AML-193 (cell line): ENCODE data around the gene GNAI3.

Experiments used
- DNase-seq, 2 experiments: peaks; one replicate each; lab custom pipeline; 2025; lab: John Stamatoyannopoulos, UW

GNAI3 gene

DNA sequence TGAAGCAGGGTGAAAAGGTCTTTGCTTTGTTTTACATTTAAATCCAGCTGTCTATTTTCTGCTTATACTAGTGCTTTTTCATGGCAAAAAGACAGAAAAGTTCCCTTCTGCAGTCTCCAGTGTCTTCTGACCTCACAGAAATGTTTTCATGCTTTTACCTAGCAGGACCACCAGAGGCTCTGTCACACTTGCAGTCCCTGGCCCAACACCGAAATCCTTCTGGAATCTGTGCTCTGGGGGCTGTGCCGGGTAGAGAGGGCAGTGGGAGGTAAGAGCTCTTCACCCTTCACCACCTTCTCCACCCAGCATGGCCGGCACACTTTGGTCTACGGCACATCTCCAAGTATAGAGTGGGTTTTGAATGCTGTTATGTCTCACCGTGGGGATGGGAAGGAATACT is 50.2 kb downstream of the GNAI3 start:
- DNase-seq = no peak

DNA sequence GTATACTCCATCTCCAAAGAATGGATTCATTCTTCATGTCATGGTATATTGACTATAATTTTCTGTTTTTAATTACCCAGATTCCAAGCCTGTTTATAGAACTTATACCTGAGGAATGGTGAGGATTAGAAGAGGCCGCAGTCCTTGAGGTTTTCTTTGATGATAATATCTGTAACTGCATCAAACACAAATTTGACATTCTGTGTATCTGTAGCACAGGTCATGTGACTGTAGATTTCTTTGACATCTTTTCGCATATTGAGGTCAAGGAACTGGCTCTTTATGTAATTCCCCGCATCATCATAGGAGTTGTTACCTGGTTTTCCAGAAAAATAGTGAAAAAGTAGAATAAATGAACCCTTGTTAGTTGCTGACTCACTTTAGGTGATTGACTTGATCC is 54.8 kb downstream of the GNAI3 start:
- no peak for DNase-seq

DNA sequence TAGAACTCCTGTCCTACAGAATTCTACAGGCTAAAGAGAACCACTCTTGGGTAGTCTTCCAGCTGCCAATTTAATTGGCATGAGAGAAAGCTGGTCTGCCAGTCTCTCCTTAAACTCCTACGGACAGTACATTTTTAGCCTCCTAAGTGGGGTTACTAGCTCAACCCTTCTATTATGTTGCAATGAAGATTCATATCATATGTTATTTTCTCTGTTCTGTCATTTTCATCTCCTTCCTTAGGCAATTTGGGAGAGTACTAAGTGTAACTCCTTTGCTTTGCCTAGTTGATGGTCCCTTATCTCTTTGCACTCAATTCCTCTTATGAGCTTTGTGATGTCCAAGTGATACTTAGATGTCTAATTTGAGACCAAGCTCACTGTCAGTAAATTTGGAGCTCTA is 57.0 kb downstream of the GNAI3 start:
- no peak for DNase-seq

GRCh38 chr1:109609881-109610280 is 61.5 kb downstream of the GNAI3 start:
- no peak for DNase-seq

- DNase-seq = no peak
These were observed 62.3 kb downstream of the GNAI3 start for GRCh38 chr1:109610609-109611307.

DNA sequence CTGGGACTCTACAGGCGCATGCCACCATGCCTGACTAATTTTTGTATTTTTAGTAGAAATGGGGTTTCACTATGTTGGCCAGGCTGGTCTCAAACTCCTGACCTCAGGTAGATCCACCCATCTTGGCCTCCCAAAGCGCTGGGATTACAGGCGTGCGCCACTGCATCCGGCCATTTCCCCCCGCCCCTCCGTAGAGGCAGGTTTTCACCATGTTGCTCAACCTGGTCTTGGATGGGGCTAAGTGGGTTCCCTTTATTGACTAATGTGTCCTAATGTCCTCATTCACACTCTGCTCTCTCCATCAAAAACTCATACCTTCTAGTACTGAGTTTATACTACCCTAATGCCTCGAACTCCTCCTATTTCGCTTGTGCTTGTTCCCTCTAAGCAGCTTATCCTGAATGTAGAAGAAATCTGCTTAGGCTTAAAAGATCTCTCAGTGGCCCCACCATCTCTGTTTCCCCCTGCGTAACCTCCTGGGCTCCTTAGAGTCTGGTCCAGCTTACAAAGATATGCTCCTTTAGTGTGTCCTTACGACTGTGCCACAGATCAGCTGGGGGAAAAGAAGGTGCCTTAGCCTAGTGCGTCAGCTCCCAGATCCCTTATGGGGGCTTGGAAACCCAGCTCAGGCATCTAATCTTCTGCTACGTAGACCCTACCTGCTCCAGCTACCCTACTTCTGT is 63.0 kb downstream of the GNAI3 start:
- no peak for DNase-seq

DNA sequence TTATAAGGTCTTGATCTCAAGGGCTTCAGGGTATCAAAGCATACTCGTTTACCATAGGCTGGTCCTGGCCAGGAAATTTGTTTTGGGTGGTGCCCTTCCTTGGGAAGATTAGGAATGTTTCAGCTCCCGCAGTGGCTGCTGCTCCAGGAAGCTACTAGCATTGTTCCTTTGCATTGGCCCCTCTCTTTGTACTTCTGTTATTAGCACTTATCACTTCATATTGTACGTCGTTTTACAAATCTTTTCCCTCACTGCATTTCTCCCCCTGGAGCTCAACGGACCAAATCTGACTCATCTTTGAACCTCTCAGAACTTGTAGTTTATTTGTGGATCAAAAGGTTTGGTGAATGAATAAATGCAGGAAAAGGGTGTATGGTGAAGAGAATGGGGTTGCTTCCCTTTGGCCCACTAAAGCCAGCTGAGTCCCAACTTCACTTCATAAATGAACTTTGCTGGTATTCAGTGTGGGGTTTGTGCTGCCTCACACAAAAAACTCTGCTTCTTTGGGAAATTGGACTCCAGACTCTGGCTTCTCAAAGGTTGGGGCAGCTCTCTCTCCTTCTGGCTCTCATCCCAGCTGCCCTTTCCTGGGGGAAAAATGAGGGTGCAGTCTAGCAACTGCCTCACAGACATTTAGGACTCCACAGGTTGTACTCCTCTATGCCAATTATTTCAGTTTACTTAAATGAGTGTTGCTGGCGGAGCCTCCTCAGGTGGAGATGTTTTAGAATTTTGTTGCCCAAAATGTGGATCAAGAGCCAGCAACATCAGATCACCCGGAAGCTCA is 65.1 kb downstream of the GNAI3 start:
- no peak for DNase-seq

- DNase-seq = peak; percentile 96 to 97
These were observed 67.5 kb downstream of the GNAI3 start for GRCh38 chr1:109615879-109616278.

GRCh38 chr1:109616391-109616790 is 68.0 kb downstream of the GNAI3 start:
- DNase-seq = no peak

DNA sequence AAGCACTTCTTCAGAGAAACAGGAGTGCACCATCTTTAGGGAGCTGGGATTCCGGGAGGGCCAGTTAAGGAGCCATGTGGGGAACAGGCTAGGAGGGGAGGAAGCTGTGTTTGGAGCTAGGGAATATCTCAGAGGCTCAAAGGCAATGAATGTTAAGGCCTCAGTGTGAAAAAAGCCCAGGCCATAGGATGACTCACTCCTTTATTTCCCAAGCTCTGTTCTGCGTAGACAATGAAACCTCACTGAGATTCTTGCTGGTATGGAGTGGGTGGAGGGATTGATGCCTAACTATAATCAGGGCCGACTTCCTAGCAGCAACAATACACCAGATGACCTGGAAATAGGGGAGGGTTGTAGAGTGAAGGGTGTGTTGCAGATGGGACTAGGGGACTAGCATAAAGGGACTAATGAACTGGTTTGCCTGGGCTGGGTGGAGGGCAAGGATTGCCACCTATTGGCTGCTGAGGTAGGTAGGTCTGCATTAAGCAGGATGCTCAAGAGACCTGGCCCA is 68.9 kb downstream of the GNAI3 start:
- peak; percentile 32 to 54 for DNase-seq

DNA sequence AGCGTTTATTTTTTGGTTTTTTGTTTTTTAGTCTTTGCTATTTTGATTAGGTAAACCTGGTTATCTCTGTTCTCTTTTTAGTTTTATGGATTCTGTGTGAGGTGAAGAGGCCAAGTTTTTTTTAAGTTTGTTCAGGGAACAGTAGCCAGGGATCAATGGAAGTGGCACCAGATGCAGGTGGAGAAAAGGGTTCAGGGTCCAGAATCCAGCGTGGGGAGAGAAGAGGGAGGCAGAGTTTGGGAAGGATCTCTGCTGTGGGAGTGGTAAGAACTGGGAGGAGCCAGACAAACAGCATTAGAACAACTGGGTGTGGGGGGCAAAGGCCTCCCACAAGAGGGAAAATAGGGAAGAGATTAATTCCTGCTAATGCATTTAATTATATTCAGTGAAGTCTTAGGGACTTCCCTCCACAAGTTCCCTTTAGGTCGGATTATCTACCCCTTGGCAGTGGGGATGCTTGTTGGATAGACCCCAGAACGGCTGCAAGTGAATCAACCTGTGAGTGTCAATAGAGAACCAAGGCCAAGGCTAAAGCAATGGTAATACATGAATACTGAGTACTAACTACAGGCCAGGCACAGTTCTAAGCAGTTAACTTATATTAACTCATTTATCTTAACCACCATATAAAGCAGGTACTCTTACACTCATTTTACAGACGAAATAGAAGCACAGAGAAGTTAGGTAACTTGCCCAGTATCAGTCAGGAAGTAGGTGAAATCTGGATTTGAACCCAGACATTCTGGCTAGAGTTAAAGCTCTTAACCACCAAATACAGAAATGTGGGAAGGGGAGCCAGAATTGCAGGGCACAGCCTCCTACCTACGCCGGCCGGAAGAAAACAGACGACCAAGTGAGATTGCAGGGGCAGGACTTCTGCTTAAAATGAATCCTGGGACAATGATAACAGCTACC is 70.5 kb downstream of the GNAI3 start:
- DNase-seq = no peak

DNA sequence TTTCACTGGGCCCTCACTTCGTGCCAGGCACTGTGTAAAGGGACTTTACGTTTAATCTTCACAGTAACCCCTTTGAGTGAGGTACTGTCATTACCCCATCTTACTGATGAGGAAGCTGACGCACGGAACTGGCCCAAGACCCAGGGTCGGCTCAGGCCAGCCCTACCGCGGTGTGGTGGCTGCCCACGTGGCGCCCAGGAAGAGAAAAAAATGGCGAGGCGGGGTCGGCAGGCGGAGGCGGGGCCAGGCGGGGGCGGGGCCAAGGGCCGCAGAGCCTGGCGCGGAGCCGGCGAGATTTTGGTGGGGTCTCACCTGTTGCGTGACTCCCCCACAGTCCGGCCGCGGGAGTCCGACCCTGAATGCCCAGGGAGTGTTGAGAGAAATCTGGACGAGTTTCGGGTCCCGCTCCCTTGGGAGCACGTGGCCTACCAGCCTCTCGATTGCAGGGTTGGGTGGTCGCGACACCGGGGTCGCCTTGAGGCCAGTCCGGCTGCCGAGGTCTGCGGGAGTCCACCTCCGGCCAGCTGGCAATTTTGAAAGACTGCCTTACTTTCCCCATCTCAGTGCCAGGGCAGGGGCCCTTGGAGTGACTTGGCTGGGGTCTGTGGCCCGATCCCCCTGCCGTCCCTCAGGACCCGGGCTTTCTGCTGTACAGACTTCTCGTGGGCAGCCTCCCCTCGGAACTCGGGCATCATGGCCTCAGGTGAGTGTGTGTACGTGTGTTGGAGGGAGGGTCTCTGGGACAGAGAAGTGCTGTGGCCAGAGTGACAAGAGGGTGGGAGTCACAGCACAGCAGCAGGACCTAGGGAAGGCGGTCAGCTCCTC is 71.4 kb downstream of the GNAI3 start, which contains the start of the genes AMPD2 and GNAT2:
TSS of gene AMPD2 (plus strand) at position 262 of the 825 bp plus-strand sequence. CDS start 1,339 bp downstream, outside the sequence.
TSS of gene GNAT2 (minus strand) at position 41 of the 825 bp plus-strand sequence. CDS start 6,746 bp downstream, outside the sequence.
- peak; percentile 83 for DNase-seq

GRCh38 chr1:109620401-109620791 is 72.0 kb downstream of the GNAI3 start:
- DNase-seq = no peak

DNA sequence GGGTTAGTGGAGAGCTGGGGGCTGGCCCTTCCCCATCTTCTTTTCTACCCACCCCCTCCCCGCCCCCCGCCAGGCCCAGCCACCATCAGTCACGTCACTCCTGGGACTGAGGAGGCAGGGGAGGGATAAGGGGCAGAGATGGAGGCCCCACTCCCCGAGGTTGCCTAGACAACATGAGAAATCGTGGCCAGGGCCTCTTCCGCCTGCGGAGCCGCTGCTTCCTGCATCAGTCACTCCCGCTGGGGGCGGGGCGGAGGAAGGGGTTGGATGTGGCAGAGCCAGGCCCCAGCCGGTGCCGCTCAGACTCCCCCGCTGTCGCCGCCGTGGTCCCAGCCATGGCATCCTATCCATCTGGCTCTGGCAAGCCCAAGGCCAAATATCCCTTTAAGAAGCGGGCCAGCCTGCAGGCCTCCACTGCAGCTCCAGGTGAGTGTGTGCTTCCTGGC is 72.4 kb downstream of the GNAI3 start:
- DNase-seq = peak; percentile 81 to 86

GRCh38 chr1:109621379-109622136 is 73.1 kb downstream of the GNAI3 start:
- DNase-seq = no peak

- no peak for DNase-seq
These were observed 73.9 kb downstream of the GNAI3 start for GRCh38 chr1:109622137-109622892.

DNA sequence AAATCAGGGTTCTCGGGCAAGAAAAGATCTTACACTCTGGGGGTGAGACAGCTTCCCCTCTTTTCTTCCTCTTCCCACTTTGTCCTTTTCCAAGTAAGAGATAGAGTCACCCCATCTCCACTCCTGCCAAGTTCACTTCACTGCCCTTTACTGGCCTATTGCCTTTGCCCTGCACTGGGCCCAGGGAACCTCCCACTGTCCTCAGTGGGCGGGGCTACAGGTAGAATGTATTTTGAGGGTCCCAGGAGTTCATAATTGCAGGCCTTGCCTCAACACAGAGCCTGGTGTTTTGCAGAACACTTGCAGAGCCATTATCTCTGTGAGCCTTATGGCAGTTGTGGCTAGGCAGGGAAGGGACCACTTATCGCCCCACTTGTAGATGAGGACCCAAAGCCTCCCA is 74.5 kb downstream of the GNAI3 start:
- no peak for DNase-seq

GRCh38 chr1:109623601-109624161 is 75.3 kb downstream of the GNAI3 start:
- DNase-seq = no peak
